NCI-H1694 (cell line): Measurements from ENCODE around the gene MTA1.

Experiments used
- DNase-seq: peaks from one replicate; lab custom pipeline; 2025; lab: John Stamatoyannopoulos, UW

MTA1 gene

GRCh38 chr14:105387530-105387922 is 32.1 kb upstream of the MTA1 start:
- DNase-seq = no peak

DNA sequence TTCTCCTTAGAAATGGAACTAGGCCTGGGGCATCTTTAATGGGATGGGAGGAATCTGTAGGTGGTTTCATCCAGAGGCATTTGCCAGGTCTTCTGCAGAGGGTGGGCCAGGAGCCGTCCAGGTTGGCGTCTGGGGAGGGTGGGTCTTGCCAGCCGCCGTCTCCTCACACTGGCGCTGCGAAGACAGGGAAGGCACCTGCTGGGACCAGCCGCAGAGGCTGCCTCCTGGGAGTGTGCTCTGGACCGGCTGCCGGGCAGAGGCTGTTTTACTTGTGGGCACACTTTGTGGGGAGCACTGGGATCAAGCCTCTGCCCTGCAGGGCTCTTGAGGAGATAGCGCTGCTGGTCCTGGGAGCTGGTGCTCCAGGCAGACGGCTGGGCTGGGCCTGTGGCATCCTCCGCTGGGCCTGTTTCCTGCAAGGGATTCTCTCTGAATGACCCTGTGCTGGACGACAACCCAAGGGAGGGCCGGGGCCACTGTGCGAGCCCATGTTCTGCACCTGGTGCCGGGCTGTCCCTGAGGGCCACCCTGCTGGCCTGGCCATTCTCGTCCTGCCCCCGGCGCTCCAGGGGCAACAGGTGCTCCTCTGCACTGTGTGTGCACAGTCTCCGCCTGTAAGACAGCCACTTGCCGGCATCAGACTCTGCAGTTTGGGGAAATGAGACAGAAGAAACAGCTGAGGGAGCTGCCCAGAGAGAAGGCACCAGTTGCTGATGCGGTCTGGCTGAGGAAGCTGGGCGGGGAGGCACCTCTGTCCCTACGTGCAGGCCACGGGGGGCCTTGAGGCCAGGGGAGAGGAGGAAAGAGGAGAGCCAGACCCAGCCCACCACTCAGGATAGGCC is 31.3 kb upstream of the MTA1 start:
- no peak for DNase-seq

GRCh38 chr14:105388976-105389375 is 30.7 kb upstream of the MTA1 start:
- DNase-seq = no peak

DNA sequence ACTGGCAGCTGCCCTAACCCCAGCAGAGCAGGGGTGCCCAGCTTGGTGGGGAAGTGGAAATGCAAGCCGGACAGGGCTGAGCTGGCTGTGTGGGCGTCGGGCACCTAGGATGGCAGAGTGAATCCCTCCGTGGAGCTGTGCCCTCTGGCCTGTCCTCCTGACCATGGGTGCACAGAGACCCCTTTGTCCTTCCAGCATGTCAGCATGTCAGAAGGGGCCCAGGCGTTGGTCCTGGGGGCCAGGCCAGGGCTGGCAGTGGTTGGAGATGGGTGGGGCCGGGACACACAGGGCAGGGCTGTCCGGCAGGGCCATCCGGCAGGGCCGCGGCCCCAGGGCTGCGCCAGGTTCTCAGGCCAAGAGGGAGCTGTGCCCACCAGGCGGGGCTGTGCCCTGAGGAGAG is 30.1 kb upstream of the MTA1 start:
- DNase-seq = no peak

DNA sequence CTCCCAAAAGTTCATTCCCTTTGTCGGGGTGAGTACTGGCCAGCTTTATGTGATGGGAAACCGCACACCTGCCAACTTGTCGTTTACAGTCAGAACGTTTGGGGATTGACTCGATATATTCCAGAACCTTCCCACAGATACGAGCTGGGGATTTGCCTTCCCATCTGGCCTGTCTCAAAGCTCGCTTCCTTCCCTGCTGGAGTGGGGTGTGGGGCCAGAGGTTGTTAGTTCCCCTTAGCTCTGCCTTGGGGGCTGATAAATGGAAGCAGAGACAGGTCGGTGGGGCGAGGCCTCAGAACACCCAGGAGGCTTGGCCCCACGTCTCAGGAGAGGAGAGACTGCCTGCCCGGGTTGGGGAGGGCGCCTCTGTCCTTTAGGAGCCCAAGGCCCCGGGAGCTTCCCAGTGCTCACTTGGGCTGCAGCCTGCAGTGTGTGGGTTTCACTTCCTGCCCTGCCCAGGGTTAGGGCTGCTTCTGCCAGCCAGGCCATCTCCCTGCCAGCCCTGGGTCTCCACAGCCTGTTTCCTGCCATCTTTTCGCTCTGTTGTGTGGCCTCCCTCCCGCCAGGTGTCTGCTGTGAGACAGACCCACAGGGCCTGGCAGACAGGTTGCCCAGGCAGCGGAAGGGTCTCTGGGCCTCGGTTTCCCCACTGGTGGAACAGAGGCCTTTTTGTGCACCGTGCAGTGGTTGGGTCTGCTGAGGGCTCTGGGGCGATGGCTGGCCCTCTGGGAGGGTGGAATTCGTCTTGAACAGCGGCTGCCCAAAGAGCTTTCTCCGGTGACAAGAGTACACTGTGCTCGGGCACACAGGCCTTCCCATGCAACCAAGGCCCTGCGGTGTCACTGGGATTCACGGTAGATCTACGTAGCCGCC is 29.4 kb upstream of the MTA1 start:
- no peak for DNase-seq

GRCh38 chr14:105390849-105391500 is 28.7 kb upstream of the MTA1 start:
- DNase-seq = no peak

- DNase-seq = no peak
Measured at GRCh38 chr14:105391541-105391940, 28.1 kb upstream of the MTA1 start.

DNA sequence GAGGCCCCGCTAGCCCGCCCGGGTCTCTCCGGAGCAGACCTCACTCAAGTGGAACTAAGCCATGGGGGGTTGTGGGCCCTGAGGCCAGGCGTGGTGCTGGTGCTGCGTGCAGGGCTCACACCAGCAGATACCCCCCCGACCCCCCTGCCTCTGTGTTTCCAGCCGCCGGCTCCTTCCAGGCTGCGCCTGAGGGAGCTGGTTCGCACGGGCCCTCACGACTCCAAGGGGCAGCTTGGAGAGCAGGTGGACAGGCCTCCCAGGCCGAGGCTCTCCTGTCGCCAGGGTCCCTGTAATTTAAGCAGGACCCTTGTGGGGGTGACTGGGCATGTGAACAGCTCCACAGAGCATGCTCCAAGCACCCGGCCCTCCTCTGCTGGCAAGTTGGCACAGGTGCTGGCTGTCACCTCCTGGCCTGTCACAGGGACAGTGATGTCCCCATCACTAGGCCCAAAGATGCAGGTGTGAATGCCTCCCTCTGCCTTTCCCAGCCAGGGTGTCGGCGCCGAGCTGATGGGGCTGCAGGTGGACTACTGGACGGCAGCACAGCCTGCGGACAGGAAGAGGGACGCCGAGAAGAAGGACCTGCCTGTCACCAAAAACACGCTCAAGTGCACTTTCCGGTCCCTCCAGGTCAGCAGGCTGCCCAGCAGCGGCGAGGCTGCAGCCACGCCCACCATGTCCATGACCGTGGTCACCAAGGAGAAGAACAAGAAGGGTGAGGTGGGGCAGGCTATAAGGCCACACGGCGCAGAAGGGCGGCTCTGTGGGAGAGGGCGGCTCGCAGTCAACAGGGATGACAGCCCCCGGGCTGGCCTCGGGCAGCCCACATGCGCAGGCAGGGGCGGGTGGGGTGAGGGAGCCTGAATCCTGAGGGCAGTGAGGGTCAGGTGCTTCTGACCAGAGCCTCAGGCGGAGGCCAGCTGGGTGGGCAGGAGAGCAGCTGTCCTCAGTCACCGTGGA is 27.2 kb upstream of the MTA1 start:
- DNase-seq = no peak

GRCh38 chr14:105393151-105393550 is 26.5 kb upstream of the MTA1 start:
- DNase-seq = no peak

- DNase-seq = no peak
Measured at GRCh38 chr14:105394714-105395537, 24.7 kb upstream of the MTA1 start.

DNA sequence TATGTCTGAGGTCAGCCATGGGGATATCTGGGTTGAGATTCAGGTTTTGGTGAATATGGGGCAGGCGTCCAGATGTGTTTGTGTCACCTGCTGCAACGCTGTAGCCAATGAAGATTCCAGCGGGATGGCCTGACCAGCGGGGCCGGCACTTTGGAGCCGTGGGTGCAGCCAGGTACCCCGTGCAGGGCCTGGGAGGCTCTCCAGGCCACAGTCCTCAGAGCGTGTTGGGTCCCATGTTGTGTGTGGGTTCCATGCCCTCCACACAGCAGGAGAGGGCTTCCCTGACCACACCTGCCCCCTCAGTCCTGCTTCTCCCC is 24.1 kb upstream of the MTA1 start:
- no peak for DNase-seq

DNA sequence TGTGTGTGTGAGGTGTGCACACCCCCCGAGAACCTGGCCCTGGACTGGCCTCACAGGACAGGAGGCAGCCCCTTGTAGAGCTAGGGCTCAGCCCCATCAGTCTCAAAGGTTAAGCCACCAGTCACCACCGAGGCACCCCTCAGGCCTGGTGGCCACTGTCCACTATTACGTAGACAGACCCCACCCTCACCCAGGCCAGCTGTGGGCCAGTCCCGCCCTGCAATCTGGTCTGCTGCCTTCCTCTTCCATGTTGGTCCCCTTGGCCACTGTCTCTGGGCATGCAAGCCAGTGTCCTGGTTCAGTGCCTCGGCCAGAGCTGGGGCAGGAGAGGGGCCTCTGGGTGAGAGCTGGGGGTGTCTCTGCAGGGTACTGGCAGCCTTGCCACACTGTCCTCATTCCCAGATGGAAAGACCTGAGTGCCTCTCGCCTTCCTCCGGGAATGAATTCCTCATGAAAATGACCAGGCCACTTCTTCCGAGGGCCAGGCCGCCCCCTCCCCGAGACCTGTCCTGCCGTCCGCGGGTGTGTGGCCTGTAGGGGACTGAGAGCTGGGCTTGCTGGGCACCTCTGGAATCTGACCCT is 22.2 kb upstream of the MTA1 start:
- no peak for DNase-seq

DNA sequence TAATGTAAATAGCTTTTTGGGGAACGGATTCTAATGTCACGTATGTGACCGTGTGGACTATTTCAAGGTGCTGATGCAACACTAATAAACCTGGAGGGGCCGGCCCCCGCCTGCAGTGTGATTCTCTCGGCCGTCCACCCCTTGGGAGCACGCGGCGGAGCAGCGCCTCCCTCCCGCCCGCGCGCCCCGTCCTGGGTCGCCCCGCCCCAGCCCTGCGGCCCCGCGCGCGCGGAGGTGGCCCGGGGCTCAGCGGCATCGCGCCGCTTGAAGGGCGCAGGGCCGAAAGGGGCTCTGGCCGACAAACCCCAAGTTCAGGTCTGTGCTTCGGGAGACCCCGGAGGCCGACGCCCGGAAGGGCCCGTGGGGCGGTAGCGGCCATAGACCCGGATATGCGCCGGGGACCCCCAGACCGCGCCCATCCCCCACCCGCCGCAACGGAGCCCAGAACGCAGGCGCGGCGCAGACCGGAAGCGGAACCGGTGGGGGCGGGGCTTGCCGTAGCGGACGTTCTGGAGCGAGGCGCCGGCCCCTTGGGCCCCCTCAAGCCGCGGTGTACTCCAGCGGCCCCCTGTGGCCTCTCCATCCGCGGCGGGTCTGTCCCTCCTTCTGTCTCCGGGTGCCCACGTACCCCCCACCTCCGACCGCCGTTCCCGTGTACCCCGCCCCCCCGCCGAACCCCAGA is 21.4 kb upstream of the MTA1 start, which contains the start of gene TEX22:
Gene TEX22 (plus strand): TSS at position 495 of the 682 bp plus-strand sequence. CDS start 803 bp downstream, outside the sequence.
- DNase-seq = peak; percentile 93

- peak; percentile 78 for DNase-seq
Measured at GRCh38 chr14:105398726-105399465, 20.7 kb upstream of the MTA1 start.

GRCh38 chr14:105399466-105399775 is 20.2 kb upstream of the MTA1 start:
- DNase-seq = no peak

DNA sequence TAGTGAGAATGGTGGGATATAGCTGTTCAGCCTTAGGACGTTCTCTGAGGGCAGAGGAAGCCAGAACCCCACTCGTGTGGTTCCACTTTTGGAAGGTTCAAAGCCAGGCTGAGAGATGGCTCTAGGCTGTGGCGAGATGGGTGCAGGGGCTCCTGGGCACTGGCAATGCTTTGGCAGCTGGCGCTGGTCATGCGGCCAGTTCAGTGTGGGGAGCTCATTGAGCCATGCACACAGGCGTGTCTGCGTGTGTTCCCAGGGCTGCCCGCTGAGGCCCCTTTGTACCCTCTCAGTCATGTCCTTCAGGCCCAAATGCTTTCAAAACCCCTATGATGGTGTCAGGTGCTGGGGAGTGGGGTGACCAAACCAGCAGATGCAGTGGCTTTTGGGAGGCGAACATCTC is 19.6 kb upstream of the MTA1 start:
- DNase-seq = no peak

DNA sequence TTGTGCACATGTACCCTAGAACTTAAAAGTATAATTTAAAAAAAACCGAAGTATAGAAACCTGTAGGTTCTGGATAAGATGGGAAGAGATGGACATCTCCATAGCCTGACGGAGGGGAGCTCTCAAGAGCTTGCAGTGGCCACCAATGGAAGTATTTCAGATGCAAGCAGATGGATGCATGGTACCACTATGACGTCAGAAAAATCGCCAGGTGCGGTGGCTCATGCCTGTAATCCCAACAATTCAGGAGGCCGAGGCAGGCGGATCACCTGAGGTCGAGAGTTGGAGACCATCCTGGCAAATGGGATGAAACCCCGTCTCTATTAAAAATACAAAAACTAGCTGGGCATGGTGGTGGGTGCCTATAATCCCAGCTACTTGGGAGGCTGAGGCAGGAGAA is 17.9 kb upstream of the MTA1 start:
- no peak for DNase-seq

DNA sequence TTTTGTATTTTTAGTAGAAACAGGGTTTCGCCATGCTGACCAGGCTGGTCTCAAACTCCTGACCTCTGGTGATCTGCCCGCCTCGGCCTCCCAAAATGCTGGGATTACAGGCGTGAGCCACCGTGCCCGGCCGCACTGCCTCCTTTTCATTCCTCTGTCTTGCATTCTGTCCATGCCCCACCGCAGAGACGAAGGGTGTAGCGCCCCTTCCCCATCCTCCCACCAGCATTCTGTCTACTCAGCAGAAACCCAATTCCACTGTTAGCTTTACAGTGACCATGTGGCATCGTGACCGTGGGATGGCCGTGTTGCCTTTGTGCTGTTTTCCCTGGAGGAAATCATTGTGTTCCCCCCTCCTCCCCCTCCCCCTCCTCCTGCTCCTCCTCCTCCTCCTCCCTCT is 11.0 kb upstream of the MTA1 start:
- DNase-seq = no peak

DNA sequence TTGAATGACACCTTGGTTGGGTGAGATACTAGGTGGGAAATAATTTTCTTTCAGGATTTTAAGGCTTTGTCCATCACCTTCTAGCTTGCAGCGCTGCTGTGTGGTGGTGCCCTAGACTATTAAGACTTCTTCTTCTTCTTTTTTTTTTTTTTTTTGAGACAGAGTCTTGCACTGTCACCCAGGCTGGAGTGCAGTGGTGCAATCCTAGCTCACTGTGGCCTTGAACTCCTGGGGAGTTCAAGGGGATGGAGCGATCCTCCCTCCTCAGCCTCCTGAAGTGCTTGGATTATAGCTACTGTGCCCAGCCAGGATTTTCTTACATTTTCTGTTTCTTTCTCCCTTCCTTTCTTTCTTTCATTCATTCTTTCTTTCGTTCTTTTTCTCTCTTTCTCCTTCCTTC is 10.3 kb upstream of the MTA1 start:
- DNase-seq = no peak
